HG02970 (cell line): ENCODE data around the gene DNAL1.
"Not testable (repeated sequence)": the region's sequence is repeated elsewhere in the genome, so short reads cannot be mapped to it uniquely, and the experiment has no call there.

Experiments
- ATAC-seq: cut with Tn5 transposase; IDR thresholded peaks from one replicate; pipeline ENCODE4 v1.9.1; 2021; ENCODE audit warnings: mild to moderate bottlenecking, moderate library complexity, moderate number of reproducible peaks; ENCODE audit not compliant: unreplicated experiment, low FRiP score

The DNAL1 gene

GRCh38 chr14:73637830-73638229 lies 7.0 kb upstream of the DNAL1 start:
- ATAC-seq: no peak

DNA sequence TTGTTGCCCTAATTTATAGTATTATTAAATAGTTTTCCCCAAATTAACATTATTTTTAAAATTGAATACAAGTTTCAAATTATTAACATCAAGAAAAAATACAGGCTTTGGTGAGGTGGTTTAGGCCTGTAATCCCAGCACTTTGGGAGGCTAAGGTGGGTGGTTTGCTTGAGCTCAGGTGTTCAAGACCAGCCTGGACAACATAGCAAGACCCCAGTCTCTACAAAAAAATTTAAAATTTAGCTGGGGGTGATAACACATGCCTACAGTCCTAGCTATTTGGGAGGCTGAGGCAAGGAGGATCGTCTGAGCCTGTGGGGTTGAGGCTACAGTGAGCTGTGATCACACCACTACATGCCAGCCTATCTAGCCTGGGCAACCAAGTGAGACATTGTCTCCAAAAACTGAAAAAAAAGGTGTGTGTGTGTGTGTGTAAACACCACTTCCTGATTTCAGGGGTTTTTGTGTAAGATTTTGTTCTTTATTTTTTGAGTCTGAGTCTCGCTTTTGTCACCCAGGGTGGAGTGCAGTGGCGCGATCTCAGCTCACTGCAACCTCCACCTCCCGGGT lies 3.9 kb upstream of the DNAL1 start:
- no peak for ATAC-seq

DNA sequence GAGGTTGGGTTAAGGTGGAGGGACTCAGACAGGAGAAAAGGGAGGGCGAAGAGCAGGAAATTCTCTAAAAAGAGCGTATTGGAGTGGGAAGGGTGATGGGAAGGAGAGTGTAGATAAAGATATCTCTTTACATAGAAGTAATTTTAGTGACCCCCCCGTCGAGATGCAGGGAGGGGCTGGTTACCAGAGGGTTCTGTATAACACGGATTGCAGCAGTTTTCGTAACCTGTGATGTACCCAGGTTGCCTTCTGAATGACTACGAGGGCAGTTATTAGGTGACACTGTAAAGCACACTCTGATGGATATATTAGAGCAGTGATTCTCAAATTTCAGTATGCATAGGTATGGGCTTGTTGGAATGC lies 443 bp downstream of the DNAL1 start:
- no peak for ATAC-seq

GRCh38 chr14:73651005-73651404 lies 6.2 kb downstream of the DNAL1 start:
- no peak for ATAC-seq

GRCh38 chr14:73655851-73656250 lies 11.1 kb downstream of the DNAL1 start:
- no peak for ATAC-seq

GRCh38 chr14:73659202-73659601 lies 14.4 kb downstream of the DNAL1 start:
- ATAC-seq: not testable (repeated sequence)

DNA sequence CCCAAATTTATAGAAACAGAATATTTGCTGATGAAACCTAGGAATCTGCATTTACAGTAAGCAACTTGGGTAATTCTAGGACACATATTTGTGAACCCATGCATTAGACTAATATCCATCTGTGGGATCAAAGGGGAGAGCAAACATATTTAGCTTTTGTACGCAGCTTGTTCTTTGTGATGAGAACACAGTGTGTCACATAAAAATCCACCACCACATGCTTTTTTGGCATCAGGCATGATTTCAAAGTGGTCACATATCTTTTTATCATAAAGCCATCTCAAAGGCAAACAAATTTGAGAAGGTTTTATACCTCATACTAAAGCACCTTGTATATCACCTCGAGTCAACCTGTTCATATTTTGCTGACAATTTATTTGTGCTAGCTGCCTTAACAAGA lies 15.7 kb downstream of the DNAL1 start:
- ATAC-seq: no peak

DNA sequence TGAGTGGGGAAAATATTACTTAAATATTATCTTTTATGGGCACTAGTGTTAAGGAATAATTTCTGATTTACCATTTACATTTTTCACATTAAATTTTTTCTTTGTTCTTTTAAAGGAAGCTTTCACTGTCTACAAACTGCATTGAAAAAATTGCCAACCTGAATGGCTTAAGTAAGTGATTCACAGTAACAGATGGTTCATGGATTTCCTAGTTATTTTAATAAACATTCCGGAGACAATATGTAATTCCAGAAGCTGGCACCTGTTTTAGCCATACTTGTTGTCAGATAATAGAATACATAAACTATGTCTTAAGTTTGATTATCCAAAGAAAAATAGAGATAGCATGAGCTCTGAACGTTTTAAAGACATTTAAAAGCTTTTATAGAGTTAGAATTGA lies 17.1 kb downstream of the DNAL1 start:
- no peak for ATAC-seq

GRCh38 chr14:73662487-73662943 lies 17.7 kb downstream of the DNAL1 start:
- ATAC-seq: no peak

DNA sequence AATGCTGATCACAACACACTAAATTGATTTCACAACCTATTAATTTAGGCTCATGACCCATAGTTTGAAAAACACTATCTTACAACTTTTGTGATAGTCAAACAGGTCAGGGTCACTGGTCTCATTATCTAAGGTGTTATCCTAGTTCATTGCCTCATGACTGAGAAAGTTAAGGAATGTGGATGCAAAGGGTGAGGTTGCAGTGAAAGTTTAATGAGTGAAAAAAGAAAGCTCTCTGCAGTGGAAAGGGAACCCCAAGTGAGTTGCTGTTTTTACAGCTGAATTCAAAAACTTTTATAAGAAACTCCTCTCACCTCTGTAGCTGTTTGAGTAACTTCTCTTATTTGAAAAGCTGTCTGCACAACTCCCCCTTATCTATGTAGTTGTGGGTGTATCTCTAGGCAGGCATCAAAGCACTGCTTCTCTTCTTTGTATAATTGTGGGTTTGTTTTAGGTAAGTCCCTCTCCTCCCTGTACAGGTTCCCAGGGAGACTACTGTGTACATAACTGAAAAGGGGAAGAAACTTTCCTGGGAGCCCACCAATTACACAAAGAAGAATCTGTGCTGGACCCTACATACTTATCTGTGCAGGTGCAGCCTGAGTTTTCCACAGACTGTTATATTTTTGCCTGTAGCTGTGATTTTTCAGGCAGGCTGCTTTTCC lies 18.9 kb downstream of the DNAL1 start:
- ATAC-seq: no peak

DNA sequence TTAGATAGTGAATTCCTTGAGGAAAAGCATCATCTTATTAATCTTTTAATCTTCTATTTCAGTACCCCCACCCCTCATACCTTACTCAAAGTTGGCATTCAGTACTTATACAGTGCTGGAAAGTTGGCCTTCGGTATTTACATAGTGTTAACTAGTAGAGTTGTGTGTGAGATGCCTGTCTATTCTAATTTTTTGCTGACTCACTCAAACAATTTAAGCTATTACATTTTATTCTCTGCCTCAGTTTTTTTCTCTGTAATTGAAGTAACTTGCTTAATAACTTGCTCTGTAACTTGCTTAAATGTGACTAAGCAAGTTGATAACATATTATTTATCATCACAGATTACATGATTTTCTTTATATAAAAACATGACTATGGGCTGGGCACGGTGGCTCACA lies 20.3 kb downstream of the DNAL1 start:
- no peak for ATAC-seq

DNA sequence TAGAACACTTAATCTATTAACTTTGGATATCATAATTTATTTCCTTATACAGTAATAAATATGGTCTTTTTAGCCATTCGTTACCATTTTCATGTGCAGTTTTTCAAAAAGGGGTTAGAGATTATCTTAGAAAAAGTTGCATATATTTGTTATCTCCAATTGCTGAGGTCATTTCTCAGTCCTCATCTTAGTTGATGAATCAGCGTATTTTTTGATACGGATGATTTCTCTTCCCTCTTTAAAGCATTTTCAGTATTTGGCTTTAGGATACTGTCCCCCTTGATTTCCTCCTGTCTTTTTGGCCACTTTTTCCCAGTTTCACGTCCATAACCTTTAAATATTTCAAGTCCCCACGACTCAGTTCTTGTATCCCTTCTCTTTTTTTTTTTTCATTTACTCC lies 21.8 kb downstream of the DNAL1 start:
- no peak for ATAC-seq

GRCh38 chr14:73667854-73668253 lies 23.1 kb downstream of the DNAL1 start:
- ATAC-seq: no peak

DNA sequence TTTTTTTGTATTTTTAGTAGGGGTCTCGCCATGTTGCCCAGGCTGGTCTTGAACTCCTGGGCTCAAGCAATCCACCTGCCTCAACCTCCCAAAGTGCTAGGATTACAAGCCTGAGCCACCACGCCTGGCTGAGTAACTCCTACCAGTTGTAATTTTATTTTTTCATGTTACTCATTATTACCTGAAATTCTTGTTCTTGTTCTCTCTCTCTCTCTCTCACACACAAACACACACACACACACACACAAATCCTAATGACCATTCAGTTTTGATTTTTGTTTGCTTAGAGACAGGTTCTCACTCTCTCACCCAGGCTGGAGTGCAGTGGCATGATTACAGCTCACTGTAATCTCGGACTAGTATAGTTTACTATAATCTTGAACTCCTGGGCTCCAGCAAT lies 30.2 kb downstream of the DNAL1 start:
- no peak for ATAC-seq

GRCh38 chr14:73678698-73679097 lies 33.9 kb downstream of the DNAL1 start:
- ATAC-seq: no peak

DNA sequence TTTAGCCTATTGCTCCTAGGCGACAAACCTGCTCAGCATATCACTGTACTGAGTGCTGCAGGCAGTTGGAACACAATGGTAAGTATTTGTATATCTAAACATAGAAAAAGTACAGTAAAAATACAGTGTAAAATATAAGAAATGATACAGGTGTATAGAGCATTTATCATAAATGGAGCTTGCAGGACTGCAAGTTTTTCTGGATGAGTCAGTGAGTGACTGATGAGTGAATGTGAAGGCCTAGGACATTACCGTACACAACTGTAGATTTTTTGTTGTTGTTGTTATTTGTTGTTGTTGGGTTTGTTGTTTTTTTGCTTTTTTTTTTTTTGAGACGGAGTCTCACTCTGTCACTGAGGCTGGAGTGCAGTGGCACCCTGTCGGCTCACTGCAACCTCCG lies 36.0 kb downstream of the DNAL1 start:
- ATAC-seq: no peak

GRCh38 chr14:73684627-73685026 lies 39.8 kb downstream of the DNAL1 start:
- no peak for ATAC-seq

- no peak for ATAC-seq
Observed at GRCh38 chr14:73685328-73685727, 40.5 kb downstream of the DNAL1 start.

DNA sequence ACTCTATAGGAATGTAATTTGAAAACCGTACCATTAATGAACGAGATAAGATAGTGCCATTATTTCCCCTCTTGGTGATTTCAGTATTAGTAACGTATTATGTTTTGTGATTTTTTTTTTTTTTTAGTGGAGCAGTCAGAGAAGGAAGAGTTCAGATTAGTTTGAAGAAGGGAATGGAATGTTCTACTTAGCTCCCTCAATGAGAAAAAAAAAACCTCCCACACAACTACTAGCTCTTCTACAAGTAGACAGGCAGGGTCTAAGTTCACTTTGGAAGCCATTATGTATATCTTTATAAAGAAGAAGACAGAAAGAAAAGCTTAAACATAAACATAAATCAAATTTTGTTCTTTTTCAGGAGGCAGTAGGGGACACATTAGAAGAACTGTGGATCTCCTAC lies 42.1 kb downstream of the DNAL1 start:
- no peak for ATAC-seq

DNA sequence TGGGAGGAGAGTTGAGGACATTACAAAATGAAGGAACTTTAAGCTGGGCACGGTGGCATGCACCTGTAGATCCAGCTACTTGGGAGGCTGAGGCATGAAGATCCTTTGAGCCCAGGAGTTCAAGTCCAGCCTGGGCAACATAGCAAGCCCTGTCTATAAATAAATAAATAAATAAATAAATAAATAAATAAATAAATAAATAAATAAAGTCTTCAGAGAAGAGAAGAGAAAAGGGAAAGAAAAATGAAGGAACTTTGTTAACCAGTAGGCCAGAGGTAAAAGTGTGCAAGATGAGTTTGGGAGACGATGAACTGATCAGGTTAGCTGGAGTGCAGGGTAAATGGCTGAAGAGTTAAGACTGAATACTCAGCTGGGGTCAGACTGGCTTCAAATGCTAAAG lies 49.3 kb downstream of the DNAL1 start:
- ATAC-seq: no peak

DNA sequence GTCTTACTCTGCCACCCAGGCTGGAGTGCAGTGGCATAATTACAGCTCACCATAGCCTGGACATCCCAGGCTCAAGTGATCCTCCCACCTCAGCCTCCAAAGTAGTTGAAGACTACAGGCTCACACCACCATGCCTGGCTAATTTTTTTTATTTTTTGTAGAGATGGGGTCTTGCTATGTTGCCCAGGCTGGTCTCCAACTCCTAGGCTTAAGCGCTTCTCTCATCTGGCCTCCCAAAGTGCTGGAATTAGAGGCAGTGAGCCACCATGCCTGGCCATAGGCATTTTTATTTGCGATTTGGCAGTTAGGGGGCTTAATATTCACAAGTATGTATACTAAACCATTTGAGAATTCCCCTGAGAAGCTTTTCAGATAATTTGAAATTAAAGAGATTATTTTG lies 50.3 kb downstream of the DNAL1 start:
- ATAC-seq: no peak

- no peak for ATAC-seq
Observed at GRCh38 chr14:73695997-73696396, 51.2 kb downstream of the DNAL1 start.
